COLO668 (cell line): Measurements from ENCODE around the gene GJB5.
"Not testable (repeated sequence)": the region's sequence is repeated elsewhere in the genome, so short reads cannot be mapped to it uniquely, and the experiment has no call there.

Source experiments
- DNase-seq: peaks from one replicate; lab custom pipeline; 2025; ENCODE audit not compliant: unreplicated experiment; lab: John Stamatoyannopoulos, UW

GJB5 gene

DNA sequence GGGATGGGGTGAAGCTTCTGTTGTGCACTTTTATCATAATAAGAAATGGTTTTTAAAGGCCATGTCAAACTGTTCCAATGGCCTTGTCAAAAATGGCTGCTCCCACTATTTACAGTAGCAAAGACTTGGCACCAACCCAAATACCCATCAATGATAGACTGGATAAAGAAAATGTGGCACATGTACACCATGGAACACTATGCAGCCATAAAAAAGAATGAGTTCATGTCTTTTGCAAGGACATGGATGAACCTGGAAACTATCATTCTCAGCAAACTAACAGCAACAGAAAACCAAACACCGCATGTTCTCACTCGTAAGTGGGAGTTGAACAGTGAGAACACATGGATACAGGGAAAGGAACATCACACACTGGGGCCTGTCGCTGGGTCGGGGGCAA is 18.3 kb downstream of the GJB5 start:
- DNase-seq: not testable (repeated sequence)

DNA sequence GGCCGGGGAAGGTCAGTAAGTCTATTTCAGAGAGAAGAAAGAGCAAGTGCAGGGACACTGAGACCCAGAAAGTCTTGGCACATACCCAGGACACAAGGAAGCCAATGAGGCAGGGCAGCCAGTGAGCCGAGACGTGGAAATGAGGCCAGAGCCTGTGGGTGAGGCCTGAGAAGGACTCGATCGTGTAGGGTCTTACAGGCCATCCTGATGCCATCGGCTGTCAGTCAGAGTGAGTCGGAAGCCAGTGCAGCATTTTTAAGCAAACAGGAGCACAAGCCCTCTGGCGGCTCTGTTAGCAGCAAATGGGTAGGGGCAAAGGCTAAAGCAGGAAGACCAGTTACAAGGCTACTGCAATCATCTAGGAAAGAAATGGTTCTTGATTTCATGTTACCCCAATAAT is 20.1 kb downstream of the GJB5 start:
- DNase-seq: no peak

DNA sequence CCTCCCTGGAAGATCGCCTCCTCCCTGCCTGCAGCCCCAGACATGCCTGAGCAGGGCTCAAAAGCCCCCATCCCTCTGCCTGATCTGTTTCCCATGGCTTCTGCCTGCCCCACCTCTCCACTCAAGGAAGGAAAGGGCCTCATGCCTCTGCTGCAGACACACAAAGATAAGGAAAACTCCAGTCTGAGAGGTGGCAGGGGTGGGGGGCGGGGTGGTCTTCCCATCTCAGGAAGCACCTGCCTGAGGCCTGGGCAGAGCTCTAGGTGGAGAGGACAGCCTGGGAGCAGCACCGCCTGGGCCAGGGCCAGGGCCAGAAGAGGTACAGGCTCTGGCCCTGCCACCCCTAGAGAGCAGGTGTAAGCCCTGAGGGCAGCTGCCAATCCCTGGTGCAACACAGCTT is 22.1 kb downstream of the GJB5 start:
- DNase-seq: no peak

DNA sequence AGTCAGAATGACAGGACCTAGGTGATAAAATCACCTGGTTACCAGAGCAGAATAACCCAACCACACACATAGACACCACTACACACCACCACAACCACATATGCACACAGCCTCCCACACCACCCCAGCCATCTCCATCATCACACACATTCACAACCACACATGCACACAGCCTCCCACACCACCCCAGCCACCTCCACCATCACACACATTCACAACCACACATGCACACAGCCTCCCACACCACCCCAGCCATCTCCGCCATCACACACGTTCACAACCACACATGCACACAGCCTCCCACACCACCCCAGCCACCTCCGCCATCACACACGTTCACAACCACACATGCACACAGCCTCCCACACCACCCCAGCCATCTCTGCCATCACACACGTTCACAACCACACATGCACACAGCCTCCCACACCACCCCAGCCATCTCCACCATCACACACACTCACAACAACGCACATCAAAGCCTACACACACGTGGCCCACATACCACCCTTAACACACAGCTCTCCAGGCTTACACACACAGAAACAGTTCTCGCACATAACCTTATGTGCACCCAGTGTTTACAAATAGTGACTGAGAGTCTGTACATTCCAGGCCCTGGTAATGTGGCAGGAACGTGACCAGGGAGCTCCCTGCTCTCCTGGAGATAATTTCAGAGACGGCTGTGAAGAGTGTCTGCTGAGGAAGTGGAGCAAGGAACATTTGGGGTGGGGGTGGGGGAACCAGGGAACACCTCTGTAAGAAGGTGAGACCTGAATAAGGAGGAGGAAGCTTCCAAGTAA is 22.9 kb downstream of the GJB5 start:
- no peak for DNase-seq

DNA sequence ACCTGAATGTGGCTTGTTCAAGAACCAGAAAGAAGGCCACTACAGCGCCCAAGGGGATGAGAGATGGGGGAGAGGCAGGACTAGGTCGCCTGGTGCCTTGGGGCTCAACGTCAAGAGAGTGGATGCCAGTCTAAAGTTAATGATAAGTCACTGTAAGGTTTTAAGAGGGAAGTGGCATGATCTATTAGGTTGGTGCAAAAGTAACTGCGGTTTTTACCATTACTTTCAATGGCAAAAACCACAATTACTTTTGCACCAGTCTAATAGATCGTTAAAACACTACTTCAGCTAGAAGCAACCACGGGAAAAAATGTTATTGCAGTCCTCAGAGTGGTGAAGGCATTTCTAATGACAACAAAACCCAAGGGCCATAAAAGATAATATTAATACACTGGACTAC is 23.5 kb downstream of the GJB5 start:
- no peak for DNase-seq

DNA sequence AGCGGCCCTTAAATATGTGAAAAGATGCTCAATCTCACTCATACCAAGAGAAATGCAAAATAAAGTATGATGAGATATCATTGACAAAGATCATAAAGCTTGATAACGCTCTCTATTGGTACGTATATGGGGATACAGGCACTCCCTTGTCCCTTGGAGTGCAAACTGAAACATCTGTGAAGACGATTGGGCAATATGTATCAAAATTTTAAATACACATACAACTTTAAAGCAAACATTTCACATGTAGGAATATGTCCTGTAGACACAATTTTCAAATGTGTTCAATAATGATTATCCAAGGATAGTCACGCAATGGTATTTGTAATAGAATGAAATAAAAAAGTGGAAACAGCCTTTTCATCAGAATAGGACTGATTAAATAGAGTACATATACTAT is 24.2 kb downstream of the GJB5 start:
- no peak for DNase-seq

DNA sequence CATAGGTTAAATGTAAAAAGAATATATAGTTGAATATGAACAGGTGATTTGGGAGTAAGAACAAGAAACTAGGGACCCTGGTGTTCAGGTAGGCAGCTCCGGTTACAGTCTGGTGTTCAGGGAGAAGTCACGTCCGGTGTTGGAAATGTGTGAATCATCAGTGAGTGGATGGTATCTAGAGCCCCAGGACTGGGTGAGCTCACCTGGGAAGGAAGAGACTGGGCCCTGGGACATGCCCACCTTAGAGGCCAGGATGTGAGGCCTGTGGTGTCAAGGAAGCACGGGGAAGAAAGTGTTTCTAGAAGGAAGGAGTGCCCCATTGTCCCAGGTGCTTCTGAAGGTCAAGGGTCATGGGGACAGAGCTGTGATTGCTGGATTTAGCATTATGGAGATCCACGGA is 24.7 kb downstream of the GJB5 start:
- no peak for DNase-seq

DNA sequence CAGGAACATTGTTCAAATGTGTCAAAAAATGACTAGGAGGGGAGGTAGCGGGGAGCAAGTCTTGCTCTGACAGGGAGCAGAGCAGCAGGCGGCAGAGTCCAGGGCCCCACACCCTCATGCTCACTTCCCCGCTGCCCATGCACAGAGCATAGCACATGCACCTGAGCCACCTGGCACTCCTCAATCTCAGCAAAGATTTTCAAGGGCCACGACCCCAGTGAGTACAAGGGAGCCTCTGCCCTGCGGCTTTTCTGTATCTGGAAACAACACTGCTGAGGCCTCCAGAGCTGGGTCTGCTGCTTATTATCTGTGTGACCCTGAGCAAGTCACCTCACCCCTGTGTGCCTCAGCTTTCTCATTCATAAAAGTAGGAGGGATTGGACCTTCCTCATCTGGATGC is 25.1 kb downstream of the GJB5 start:
- no peak for DNase-seq

DNA sequence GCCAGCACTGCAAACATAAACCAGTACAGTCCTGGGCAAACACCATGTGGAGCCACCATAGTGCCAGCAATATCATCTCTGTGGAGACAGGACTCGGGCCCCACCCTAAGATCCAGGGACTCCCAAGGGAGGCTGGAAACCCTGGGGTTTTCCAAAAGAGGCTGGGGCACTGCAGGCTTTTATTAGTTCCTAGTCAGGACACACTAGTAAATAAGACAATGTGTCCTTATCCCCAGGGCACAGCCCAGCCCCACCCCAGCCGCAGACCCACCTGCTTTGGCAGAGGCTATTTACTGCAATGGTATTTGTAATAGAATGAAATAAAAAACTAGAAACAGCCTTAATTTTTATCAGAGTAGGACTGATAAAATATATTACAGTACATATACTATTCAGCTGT is 25.7 kb downstream of the GJB5 start:
- DNase-seq: no peak

DNA sequence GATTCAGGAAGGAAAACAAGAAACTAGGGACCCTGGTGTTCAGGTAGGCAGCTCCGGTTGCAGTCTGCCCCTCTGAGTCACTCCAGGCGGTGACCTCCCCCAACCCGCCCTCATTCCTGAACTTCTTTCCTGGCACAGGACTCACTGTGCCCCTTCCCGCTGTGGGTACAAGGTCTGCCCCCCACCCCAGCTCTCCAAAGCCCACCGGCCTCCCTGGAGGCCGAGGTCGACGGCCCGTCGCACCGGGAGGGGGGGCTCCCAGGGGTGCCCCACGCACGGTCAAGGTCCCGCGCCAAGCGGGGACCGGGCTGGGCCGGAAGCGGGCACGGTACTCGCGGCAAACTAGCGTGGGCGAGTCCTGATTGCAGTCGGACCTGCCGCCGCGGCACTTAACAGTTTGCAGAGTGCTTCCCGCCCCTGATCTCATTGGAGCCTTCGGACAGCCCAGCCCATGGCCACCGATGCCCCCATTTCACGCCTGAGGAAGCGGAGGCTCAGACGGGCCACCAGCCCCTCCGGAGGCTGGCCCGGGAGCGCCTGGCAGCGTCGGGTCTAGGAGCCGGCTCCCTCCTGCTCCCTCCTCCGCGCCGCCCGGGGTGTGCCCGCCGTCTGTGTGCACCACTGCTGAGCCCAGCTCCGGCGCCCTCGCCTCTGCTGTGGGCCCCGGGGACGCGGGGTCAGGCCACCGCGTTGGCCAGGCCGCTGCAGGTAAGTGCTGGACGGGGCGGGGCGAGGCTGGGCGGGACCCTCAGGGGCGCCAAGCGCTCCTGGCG is 26.4 kb downstream of the GJB5 start, which contains the start of gene GJB3:
TSS of gene GJB3 (plus strand) at position 144 of the 773 bp plus-strand sequence. CDS start 3,549 bp downstream, outside the sequence.
- DNase-seq: peak; percentile 52

DNA sequence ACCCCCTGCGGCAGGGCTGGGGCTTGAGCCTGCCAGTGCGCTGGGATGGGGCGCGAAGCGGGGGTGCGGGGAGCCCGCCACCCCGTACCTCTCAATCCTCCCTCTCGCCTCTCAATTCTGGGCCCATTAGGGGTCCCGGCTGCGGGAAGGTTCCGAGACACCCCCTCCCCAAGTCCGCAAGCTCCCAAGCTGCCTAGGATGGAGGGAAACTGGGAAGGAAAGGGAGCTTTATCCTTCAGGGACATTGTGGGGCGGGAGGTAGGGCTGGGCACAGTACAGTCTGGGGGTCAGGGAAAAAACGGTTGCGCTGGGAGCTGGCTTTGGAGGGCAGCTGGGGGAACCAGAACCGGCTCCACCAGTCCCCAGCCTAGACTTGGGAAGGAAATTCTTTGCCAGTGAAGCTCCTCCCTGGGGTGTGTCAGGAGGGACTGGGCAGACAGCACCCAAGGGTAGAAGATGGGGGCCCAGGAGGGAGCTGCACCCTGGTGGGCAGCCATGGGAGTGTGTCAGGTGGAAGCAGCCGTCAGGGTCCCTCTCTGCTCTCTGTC is 27.1 kb downstream of the GJB5 start:
- no peak for DNase-seq

DNA sequence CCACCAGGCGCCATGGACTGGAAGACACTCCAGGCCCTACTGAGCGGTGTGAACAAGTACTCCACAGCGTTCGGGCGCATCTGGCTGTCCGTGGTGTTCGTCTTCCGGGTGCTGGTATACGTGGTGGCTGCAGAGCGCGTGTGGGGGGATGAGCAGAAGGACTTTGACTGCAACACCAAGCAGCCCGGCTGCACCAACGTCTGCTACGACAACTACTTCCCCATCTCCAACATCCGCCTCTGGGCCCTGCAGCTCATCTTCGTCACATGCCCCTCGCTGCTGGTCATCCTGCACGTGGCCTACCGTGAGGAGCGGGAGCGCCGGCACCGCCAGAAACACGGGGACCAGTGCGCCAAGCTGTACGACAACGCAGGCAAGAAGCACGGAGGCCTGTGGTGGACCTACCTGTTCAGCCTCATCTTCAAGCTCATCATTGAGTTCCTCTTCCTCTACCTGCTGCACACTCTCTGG is 29.9 kb downstream of the GJB5 start:
- DNase-seq: no peak

DNA sequence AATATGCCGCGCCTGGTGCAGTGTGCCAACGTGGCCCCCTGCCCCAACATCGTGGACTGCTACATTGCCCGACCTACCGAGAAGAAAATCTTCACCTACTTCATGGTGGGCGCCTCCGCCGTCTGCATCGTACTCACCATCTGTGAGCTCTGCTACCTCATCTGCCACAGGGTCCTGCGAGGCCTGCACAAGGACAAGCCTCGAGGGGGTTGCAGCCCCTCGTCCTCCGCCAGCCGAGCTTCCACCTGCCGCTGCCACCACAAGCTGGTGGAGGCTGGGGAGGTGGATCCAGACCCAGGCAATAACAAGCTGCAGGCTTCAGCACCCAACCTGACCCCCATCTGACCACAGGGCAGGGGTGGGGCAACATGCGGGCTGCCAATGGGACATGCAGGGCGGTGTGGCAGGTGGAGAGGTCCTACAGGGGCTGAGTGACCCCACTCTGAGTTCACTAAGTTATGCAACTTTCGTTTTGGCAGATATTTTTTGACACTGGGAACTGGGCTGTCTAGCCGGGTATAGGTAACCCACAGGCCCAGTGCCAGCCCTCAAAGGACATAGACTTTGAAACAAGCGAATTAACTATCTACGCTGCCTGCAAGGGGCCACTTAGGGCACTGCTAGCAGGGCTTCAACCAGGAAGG is 30.5 kb downstream of the GJB5 start:
- DNase-seq: no peak

DNA sequence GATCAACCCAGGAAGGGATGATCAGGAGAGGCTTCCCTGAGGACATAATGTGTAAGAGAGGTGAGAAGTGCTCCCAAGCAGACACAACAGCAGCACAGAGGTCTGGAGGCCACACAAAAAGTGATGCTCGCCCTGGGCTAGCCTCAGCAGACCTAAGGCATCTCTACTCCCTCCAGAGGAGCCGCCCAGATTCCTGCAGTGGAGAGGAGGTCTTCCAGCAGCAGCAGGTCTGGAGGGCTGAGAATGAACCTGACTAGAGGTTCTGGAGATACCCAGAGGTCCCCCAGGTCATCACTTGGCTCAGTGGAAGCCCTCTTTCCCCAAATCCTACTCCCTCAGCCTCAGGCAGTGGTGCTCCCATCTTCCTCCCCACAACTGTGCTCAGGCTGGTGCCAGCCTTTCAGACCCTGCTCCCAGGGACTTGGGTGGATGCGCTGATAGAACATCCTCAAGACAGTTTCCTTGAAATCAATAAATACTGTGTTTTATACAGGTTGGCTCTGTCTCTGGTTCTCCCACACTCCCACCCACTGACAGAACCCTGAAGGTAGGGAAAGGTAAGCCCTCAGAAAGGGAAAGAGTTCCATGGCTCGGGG is 31.1 kb downstream of the GJB5 start:
- DNase-seq: no peak

DNA sequence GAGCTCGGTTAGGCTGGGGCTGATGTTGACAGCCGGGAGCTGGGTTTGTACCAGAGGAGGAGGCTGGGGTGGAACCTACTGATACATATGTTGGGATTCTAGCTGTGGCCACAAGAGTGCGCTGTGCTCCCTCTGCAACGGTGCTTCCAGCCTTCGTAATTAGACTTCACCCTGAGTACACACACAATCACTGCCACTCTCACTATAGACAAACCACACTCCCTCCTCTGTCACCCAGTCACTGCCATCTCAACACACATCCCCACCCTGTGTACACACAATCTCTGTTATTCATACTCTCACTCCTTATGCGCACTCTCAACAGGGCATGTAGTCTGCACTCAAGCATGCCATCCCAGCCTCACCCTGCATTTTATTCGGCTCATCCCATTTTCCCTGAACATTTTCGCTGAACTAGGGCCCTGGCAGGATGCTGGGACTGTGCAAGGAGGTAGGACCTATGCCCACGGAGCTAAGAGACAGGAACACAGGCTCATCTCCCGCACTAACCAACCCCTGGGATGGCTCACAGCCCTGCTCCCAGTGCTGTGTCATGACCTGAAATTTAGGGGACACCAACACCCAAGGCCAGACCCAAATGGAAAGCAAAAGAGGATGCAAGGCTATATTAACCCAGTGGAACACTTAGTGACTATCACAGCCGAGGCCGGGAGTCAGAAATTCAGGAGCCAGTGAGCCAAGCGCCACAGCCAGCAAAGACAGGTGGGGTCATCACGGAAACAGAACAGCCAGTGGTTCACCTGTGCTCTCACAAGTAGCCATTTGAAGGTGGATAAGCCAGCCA is 31.9 kb downstream of the GJB5 start:
- DNase-seq: peak; percentile 88

DNA sequence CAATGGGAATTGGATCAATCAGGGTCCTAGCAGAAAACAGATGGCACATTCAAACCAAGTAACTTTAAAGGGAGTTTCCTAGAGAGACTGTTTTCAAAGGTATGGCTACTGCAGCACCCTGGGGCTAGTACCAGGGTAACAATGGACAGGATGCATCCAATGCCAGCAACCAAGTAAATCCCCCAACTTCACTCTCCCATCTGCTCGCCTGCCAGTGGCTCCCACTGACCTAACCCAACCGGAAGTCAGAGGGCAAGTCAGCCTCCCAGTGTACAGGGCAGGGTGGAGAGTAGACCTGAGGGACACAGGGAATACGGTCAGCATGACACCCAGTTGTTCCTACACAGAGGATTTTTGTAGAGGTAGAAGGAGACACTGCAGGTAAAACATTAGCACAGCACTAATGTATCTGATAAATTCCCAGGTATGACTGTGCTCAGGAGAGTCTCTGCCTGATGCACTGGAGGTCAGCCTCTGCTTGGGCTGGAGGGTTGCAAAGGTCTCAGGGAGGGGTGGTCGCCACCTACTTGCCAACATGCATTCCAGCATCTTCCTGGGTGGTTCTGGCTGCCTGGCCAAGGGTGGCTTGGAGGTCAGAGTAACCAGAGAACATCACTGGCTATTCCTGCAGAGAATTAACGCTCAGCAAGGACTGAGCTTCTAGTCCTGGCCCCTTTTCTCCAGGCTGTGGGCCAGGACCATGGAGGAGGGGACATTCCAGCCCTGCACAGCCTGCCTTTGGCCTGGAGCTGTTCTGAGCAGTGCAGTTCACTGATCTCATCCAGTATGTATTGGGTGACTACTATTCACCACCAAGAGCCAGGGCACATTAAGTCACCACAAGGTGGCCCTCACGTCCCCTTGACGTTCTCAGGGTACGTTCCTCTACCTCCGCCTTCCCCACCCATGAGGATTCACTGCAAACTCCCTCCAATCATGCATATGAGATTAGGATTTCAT is 32.9 kb downstream of the GJB5 start:
- peak; percentile 59 for DNase-seq

DNA sequence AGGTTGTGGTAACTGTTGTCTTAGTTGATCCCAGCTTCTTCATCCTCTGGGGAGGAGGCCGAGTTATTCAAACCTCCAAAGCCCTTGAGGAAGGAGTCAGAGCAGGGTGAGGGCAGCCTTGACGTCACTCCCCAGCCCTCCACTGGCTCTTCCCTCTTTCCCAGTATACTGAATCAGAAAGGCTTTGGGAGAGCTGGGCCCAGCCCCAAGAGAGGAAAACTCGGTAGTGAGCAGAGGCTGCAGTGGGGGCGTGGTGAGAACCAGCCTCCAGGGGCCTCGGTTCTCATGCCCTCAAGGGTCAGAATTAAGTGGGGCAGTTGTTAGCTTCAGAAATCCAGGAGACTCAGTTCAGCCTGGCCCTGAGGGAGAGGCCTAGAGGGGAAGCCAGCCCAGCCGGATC is 36.1 kb downstream of the GJB5 start:
- DNase-seq: no peak

DNA sequence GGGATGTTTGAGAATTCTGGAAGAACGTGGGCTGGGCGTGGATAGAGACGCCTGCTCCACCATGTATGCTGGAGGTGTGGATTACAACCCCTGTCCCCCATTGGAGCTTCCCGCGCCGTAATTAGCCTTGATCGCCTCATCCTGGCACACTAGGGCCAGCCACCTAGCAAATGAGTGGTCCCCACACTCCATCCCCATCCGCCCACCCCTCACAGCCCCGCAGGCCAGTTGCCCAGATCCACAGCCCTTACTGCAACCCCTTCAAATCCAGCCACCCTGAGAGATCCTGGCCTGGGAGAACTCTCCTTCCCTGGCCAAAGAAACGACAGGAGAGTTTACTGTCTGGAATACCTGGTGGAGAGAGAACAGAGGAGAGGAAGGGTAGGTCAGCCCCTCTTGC is 37.6 kb downstream of the GJB5 start:
- DNase-seq: no peak
